Caco-2 (cell line): Measurements from ENCODE around the gene SEC16A. TPM values are rescaled to one million over a fixed set of nuclear protein-coding genes. Genes with fewer than 3 reads are reported as not detected.

Experiments used
- BruUV-seq: library from RNA; stranded (reverse); fragments of 400-500 nt; replicated peaks from 2 replicates; lab custom pipeline; 2021; lab: Mats Ljungman, UMichigan
- CTCF ChIA-PET: fragments of 300-600 bp; sonication (Branson Sonifier 250); formaldehyde crosslinking; loops from one replicate; lab custom pipeline; 2022; ENCODE audit warnings: antibody characterized with exemption; lab: Charles Lee
- POLR2A ChIA-PET: fragments of 300-600 bp; sonication (Branson Sonifier 250); formaldehyde crosslinking; loops from one replicate; lab custom pipeline; 2022; ENCODE audit warnings: antibody characterized with exemption; lab: Charles Lee
- DNase-seq, 2 experiments: peaks; one replicate each; pipeline versions ENCODE4 v3.0.0 to v3.0.0-alpha.2; 2020 to 2022
- H3K27me3 ChIP-seq: replicated peaks from 2 replicates; pipeline ENCODE4 v1.6.0; 2011; ENCODE audit warnings: low read length; ENCODE audit not compliant: control insufficient read depth, insufficient read depth
- H3K36me3 ChIP-seq: 2 replicates; pipeline ENCODE4 v1.5.1; 2011; ENCODE audit warnings: low read length; ENCODE audit not compliant: control insufficient read depth, insufficient read depth
- H3K4me1 ChIP-seq: fragments of 250-450 bp; sonication (Bioruptor Pico); 2 replicates; pipeline ENCODE4 v1.5.1; 2020; ENCODE audit warnings: mild to moderate bottlenecking
- H3K4me3 ChIP-seq: 2 replicates; pipeline ENCODE4 v1.5.1; 2011; ENCODE audit warnings: low read depth, mild to moderate bottlenecking, control low read depth, low read length
- H3K9me3 ChIP-seq: fragments of 250-450 bp; sonication (Bioruptor Pico); 2 replicates; pipeline ENCODE4 v1.5.1; 2020; ENCODE audit warnings: mild to moderate bottlenecking, moderate library complexity
- H3K27ac Mint-ChIP-seq: one replicate; pipeline ENCODE4 v1.8.0; 2022; ENCODE audit warnings: mixed read lengths; ENCODE audit not compliant: unreplicated experiment
- H3K27me3 Mint-ChIP-seq: one replicate; pipeline ENCODE4 v1.8.0; 2022; ENCODE audit warnings: mixed read lengths; ENCODE audit not compliant: insufficient read depth, unreplicated experiment
- H3K36me3 Mint-ChIP-seq: one replicate; pipeline ENCODE4 v1.8.0; 2022; ENCODE audit warnings: mild to moderate bottlenecking, mixed read lengths; ENCODE audit not compliant: insufficient read depth, unreplicated experiment
- H3K4me1 Mint-ChIP-seq: one replicate; pipeline ENCODE4 v1.8.0; 2022; ENCODE audit warnings: low read depth, mixed read lengths; ENCODE audit not compliant: unreplicated experiment
- H3K4me3 Mint-ChIP-seq: one replicate; pipeline ENCODE4 v1.8.0; 2022; ENCODE audit warnings: mild to moderate bottlenecking, moderate library complexity, mixed read lengths; ENCODE audit not compliant: unreplicated experiment
- H3K9me3 Mint-ChIP-seq: one replicate; pipeline ENCODE4 v1.8.0; 2022; ENCODE audit warnings: mixed read lengths; ENCODE audit not compliant: unreplicated experiment
- intact Hi-C: fragments of 100-400 bp; cut with micrococcal nuclease; formaldehyde crosslinking; loops from one replicate; pipeline ENCODE4 v1.10.0; 2022; ENCODE audit not compliant: unreplicated experiment
- total RNA-seq: library from RNA; stranded (reverse); gene quantifications from 2 replicates; pipeline ENCODE4 v1.2.3, GENCODE V29; 2022
- TF ChIP-seq, protein P1 (sequence below), 2 experiments: fragments of 200-600 bp in 1 of 2; IDR thresholded peaks; 1 replicate in 1 of 2; 2 replicates in 1 of 2; pipeline versions ENCODE4 v1.5.1 to v1.8.0; 2011 to 2022; ENCODE audit warnings: antibody characterized with exemption in 1 of 2, control low read depth in 1 of 2, inconsistent platforms in 1 of 2, low read depth in 1 of 2, low read length in 1 of 2, mild to moderate bottlenecking in 1 of 2, moderate library complexity in 1 of 2; ENCODE audit not compliant: insufficient read depth in 1 of 2, severe bottlenecking in 1 of 2, unreplicated experiment in 1 of 2

SEC16A gene
- total RNA-seq, 1 experiment from 2014 or later, result 76.4 TPM

- no peak overlapping the region for H3K27ac Mint-ChIP-seq
- H3K36me3 Mint-ChIP-seq, result peaks cover 28% of the 10 kb centered on the region
- H3K36me3 ChIP-seq, result peaks cover 1% of the 10 kb centered on the region; the same call in 1 of the 2 replicates
- TF ChIP-seq, protein P1, sequence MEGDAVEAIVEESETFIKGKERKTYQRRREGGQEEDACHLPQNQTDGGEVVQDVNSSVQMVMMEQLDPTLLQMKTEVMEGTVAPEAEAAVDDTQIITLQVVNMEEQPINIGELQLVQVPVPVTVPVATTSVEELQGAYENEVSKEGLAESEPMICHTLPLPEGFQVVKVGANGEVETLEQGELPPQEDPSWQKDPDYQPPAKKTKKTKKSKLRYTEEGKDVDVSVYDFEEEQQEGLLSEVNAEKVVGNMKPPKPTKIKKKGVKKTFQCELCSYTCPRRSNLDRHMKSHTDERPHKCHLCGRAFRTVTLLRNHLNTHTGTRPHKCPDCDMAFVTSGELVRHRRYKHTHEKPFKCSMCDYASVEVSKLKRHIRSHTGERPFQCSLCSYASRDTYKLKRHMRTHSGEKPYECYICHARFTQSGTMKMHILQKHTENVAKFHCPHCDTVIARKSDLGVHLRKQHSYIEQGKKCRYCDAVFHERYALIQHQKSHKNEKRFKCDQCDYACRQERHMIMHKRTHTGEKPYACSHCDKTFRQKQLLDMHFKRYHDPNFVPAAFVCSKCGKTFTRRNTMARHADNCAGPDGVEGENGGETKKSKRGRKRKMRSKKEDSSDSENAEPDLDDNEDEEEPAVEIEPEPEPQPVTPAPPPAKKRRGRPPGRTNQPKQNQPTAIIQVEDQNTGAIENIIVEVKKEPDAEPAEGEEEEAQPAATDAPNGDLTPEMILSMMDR (IDR thresholded peaks at IDR 0.05; ENCODE audit: insufficient read depth in 1 of 2, low read depth in 1 of 2, low read length in 1 of 2, severe bottlenecking in 1 of 2, unreplicated experiment in 1 of 2), result no peak
- H3K4me3 ChIP-seq, result no peak overlapping the region
- no peaks in the 10 kb centered on the region for H3K27me3 Mint-ChIP-seq
- H3K4me1 ChIP-seq, result peaks cover 8% of the 10 kb centered on the region
- ChIA-PET POLR2A (no interaction called here), CTCF (no interaction called here)
- BruUV-seq, result no TSS peak
- intact Hi-C loops, result no loop called here
- H3K4me1 Mint-ChIP-seq, result peaks cover 7% of the 10 kb centered on the region
- H3K9me3 Mint-ChIP-seq, result no peaks in the 10 kb centered on the region
- H3K4me3 Mint-ChIP-seq, result no peak overlapping the region
- DNase-seq, result no peak
- H3K9me3 ChIP-seq, result no peaks in the 10 kb centered on the region
- H3K27me3 ChIP-seq, result no peaks in the 10 kb centered on the region
Measured at GRCh38 chr9:136433849-136434579, 48.8 kb downstream of the SEC16A start.

DNA sequence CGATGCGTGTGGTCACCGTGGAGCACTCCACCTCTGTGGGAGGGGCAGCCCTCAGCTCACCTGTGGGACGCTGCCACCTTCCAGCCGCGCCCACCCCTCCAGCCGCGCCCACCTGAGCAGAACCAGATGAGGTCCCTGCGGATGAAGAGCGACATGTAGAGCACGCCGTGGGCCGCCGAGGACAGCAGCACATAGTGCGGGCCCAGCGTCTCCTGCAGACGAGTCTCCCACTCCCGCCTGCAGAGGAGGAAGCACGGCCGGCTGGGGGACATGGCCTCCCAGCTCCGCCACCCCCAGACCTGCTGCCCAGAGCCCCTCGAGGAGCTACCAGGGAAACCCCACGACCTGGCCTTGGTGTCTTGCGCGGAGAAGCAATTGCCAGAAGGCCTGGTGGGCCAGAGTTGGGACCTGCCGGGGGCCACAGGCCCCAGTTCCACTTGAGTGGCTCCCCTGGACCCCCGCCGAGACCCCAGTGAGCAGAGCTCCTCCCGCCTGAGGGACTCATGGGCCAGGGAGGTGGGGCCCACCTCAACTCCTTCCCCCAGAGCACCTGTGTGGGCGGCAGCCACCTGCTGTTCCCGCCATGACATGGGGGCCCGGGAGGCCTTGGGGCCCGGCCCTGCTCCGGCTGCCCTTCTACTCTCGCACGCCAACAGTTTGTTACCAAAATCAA is 49.7 kb downstream of the SEC16A start:
- Histone ChIP-seq H3K4me1 (peaks cover 8% of the 10 kb centered on the region), H3K27me3 (no peaks in the 10 kb centered on the region), H3K9me3 (no peaks in the 10 kb centered on the region), H3K4me3 (no peak overlapping the region), H3K36me3 (peaks cover 1% of the 10 kb centered on the region; the same call in 1 of the 2 replicates)
- Mint-ChIP-seq H3K27ac (no peak overlapping the region), H3K27me3 (no peaks in the 10 kb centered on the region), H3K36me3 (peaks cover 30% of the 10 kb centered on the region), H3K4me1 (peaks cover 7% of the 10 kb centered on the region), H3K4me3 (no peak overlapping the region), H3K9me3 (no peaks in the 10 kb centered on the region)
- DNase-seq, result no peak
- intact Hi-C loops, result no loop called here
- CTCF ChIA-PET, result no interaction called here
- TF ChIP-seq, protein P1 (IDR thresholded peaks at IDR 0.05; ENCODE audit: insufficient read depth in 1 of 2, low read depth in 1 of 2, low read length in 1 of 2, severe bottlenecking in 1 of 2, unreplicated experiment in 1 of 2), result no peak
- no TSS peak for BruUV-seq
- POLR2A ChIA-PET, result no interaction called here

- Histone ChIP-seq H3K36me3 (peaks cover 1% of the 10 kb centered on the region; the same call in 1 of the 2 replicates), H3K9me3 (no peaks in the 10 kb centered on the region), H3K4me1 (peaks cover 4% of the 10 kb centered on the region), H3K4me3 (no peak overlapping the region), H3K27me3 (no peaks in the 10 kb centered on the region)
- Mint-ChIP-seq H3K27ac (no peak overlapping the region), H3K4me3 (no peak overlapping the region), H3K9me3 (no peaks in the 10 kb centered on the region), H3K4me1 (peaks cover 7% of the 10 kb centered on the region), H3K36me3 (peaks cover 29% of the 10 kb centered on the region), H3K27me3 (no peaks in the 10 kb centered on the region)
- BruUV-seq, result no TSS peak
- ChIA-PET CTCF (no interaction called here), POLR2A (no interaction called here)
- intact Hi-C loops, result no loop called here
- TF ChIP-seq, protein P1 (IDR thresholded peaks at IDR 0.05; ENCODE audit: insufficient read depth in 1 of 2, low read depth in 1 of 2, low read length in 1 of 2, severe bottlenecking in 1 of 2, unreplicated experiment in 1 of 2), result no peak
- no peak for DNase-seq
Measured at GRCh38 chr9:136432591-136432990, 50.2 kb downstream of the SEC16A start.
